GM12865 (cell line): ENCODE data around the gene TRRAP.
A peak's percentile ranks its signal among the peaks of the same experiment; 100 is the strongest.

Experiments used
- DNase-seq: peaks from one replicate; pipeline ENCODE4 v3.0.0; 2010; ENCODE audit warnings: low read depth
- H3K4me3 ChIP-seq: 2 replicates; pipeline ENCODE4 v1.5.1; 2011; ENCODE audit warnings: mild to moderate bottlenecking, low read depth, low read length, control low read depth
- TF ChIP-seq, protein P1 (sequence below): IDR thresholded peaks from 2 replicates; pipeline ENCODE4 v1.5.1; 2011; ENCODE audit warnings: low read length, control low read depth, low read depth, inconsistent platforms; ENCODE audit not compliant: insufficient read depth; ENCODE audit errors: missing control alignments

Gene TRRAP

GRCh38 chr7:98923512-98923911 lies 45.2 kb downstream of the TRRAP start:
- TF ChIP-seq, protein P1, sequence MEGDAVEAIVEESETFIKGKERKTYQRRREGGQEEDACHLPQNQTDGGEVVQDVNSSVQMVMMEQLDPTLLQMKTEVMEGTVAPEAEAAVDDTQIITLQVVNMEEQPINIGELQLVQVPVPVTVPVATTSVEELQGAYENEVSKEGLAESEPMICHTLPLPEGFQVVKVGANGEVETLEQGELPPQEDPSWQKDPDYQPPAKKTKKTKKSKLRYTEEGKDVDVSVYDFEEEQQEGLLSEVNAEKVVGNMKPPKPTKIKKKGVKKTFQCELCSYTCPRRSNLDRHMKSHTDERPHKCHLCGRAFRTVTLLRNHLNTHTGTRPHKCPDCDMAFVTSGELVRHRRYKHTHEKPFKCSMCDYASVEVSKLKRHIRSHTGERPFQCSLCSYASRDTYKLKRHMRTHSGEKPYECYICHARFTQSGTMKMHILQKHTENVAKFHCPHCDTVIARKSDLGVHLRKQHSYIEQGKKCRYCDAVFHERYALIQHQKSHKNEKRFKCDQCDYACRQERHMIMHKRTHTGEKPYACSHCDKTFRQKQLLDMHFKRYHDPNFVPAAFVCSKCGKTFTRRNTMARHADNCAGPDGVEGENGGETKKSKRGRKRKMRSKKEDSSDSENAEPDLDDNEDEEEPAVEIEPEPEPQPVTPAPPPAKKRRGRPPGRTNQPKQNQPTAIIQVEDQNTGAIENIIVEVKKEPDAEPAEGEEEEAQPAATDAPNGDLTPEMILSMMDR = no peak
- DNase-seq = no peak
- no peak overlapping the region for H3K4me3 ChIP-seq

DNA sequence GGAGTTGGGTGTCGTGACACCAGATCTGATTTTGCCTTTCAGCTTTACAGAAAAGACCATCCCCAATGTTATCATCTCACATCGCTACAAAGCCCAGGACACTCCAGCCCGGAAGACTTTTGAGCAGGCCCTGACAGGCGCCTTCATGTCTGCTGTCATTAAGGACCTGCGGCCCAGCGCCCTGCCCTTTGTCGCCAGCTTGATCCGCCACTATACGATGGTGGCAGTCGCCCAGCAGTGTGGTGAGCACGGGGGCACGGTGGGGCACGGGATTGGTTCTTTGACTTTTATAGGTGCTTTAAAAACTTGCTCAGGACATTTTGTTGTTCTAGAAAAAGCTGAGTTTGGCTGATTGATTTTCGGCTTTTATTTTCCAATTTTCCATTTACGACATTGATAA lies 48.8 kb downstream of the TRRAP start:
- no peak overlapping the region for H3K4me3 ChIP-seq
- TF ChIP-seq, protein P1 = no peak
- no peak for DNase-seq

DNA sequence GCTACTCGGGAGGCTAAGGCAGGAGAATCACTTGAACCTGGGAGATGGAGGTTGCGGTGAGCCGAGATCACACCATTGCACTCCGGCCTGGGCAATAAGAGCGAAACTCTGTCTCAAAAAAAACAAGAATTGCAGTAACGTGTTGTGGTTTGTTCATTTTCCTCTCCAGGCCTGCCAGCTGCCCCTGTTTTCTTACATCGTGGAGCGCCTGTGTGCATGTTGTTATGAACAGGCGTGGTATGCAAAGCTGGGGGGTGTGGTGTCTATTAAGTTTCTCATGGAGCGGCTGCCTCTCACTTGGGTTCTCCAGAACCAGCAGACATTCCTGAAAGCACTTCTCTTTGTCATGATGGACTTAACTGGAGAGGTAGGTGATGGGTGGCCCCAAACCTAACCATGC lies 52.1 kb downstream of the TRRAP start:
- TF ChIP-seq, protein P1 = no peak
- peak overlapping the region; percentile 43 for H3K4me3 ChIP-seq
- peak; percentile 87 for DNase-seq

- TF ChIP-seq, protein P1 = no peak
- peak; percentile 88 for DNase-seq
- peak overlapping the region; percentile 43 for H3K4me3 ChIP-seq
Measured at GRCh38 chr7:98930921-98931320, 52.6 kb downstream of the TRRAP start.

GRCh38 chr7:98933321-98933720 lies 55.0 kb downstream of the TRRAP start:
- TF ChIP-seq, protein P1 = no peak
- DNase-seq = no peak

GRCh38 chr7:98934267-98934666 lies 55.9 kb downstream of the TRRAP start:
- H3K4me3 ChIP-seq = no peak overlapping the region
- DNase-seq = no peak
- TF ChIP-seq, protein P1 = no peak

More at GRCh38 chr7:98933321-98933720, 55.0 kb downstream of the TRRAP start:
- no peak overlapping the region for H3K4me3 ChIP-seq

- DNase-seq = no peak
- TF ChIP-seq, protein P1 = no peak
Measured at GRCh38 chr7:98935811-98936210, 57.5 kb downstream of the TRRAP start.

More at GRCh38 chr7:98935811-98936210, 57.5 kb downstream of the TRRAP start:
- H3K4me3 ChIP-seq = no peak overlapping the region
